Subcutaneous abdominal adipose tissue (tissue), 5 donors: ENCODE data around the gene ALK.

ENCODE experiments used
- H3K27ac ChIP-seq: one replicate; pipeline ENCODE4 v1.7.0; 2013; ENCODE audit warnings: low read depth, mild to moderate bottlenecking, inconsistent platforms, low read length, moderate library complexity
- H3K27me3 ChIP-seq, 5 donors: one replicate each; pipeline ENCODE4 v1.7.0; 2013; ENCODE audit warnings: low read length in 5 of 5, inconsistent platforms in 1 of 5; ENCODE audit not compliant: control insufficient read depth in 5 of 5, insufficient read depth in 4 of 5
- H3K36me3 ChIP-seq, 5 donors: one replicate each; pipeline ENCODE4 v1.7.0; 2013; ENCODE audit warnings: low read length in 5 of 5; ENCODE audit not compliant: control insufficient read depth in 5 of 5, insufficient read depth in 5 of 5
- H3K4me1 ChIP-seq, 5 donors: one replicate each; pipeline ENCODE4 v1.7.0; 2013; ENCODE audit warnings: low read length in 5 of 5, mild to moderate bottlenecking in 3 of 5, moderate library complexity in 1 of 5; ENCODE audit not compliant: control insufficient read depth in 5 of 5, insufficient read depth in 5 of 5
- H3K4me3 ChIP-seq, 5 donors: one replicate each; pipeline ENCODE4 v1.7.0; 2013; ENCODE audit warnings: low read length in 5 of 5, low read depth in 1 of 5
- H3K9ac ChIP-seq, 5 donors: one replicate each; pipeline ENCODE4 v1.7.0; 2013; ENCODE audit warnings: low read length in 5 of 5, mild to moderate bottlenecking in 4 of 5, moderate library complexity in 3 of 5
- H3K9me3 ChIP-seq, 5 donors: one replicate each; pipeline ENCODE4 v1.7.0; 2013; ENCODE audit warnings: low read length in 5 of 5; ENCODE audit not compliant: control insufficient read depth in 5 of 5
- donor health status: healthy.
- donor health status: healthy.
- donor health status: healthy.
- donor health status: healthy.
- donor health status: healthy.

The ALK gene

GRCh38 chr2:29786361-29786760, 135.0 kb downstream of the ALK start:
- H3K36me3 ChIP-seq, result no peaks in the 10 kb centered on the region
- no peaks in the 10 kb centered on the region for H3K4me1 ChIP-seq
- H3K27ac ChIP-seq, result no peak overlapping the region
- no peak overlapping the region for H3K4me3 ChIP-seq
- no peaks in the 10 kb centered on the region for H3K9me3 ChIP-seq
- no peaks in the 10 kb centered on the region for H3K27me3 ChIP-seq
- H3K9ac ChIP-seq, result no peak overlapping the region

DNA sequence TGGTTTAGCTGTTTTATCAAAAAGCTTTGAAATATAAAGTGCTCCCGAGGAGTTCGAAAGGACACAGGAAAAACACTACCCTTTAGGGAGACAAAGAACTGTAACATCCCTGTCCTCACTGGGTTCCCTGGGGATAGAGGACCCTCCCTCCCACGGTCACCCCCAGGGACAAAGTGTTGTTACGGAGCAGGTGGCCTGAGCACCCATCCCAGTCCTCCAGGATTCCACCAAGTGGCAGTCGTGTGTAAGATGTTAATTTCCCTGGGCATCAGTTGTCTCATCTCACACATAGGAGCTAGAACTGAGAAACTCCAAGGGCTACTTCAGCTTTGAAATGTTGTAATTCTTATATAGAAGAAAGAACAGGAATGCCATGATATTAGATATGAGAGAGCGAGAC, 137.7 kb downstream of the ALK start:
- no peaks in the 10 kb centered on the region for H3K36me3 ChIP-seq

DNA sequence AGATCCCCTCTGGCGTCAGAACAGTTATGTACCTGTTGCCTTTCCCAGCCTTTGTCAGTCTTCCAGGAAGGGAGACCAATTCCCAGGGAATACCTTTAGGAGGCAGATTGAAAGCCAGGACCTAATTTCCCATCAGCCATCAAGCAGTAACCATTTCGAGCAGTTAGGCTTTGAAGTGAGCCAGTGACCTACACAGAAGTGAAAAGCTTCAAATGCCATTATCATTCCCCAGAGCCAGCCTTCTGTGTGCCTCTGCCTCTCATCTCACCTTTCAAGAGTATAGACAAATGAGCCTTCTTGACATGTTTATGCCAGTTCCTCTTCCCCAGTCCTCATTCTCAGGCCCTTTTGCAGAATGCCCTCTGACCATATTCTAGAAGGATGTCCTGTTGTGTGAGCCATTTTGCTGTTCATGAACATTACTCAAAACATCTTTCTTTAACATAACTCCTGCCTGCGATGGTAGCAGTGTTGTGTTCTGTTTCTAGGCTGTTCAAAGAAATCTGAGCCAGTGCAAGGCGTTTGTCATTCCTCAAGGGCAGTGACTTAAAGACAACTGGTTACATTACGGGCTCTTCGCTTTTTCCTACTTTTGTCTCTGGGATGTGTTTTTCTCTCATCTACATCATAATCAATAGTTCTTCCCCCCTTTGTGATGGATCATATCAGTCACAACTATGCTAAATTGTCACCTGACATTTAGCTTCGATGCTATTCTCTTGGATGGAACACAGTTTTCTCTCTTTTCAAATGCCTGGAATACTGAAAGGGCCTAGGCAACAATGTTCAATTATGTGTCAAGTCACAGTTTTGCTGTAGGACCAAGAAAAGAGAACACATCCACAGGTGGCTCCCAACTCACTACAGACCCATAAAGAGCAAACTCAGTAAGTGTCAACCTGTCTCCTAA, 138.6 kb downstream of the ALK start:
- Histone ChIP-seq H3K9me3 (no peaks in the 10 kb centered on the region), H3K4me1 (no peaks in the 10 kb centered on the region), H3K4me3 (no peak overlapping the region), H3K27ac (no peak overlapping the region), H3K36me3 (no peaks in the 10 kb centered on the region), H3K27me3 (no peaks in the 10 kb centered on the region), H3K9ac (no peak overlapping the region)

More for the DNA sequence above, 137.7 kb downstream of the ALK start:
- H3K4me3 ChIP-seq, result no peak overlapping the region
- H3K9me3 ChIP-seq, result no peaks in the 10 kb centered on the region
- no peak overlapping the region for H3K9ac ChIP-seq
- H3K27ac ChIP-seq, result no peak overlapping the region
- no peaks in the 10 kb centered on the region for H3K4me1 ChIP-seq
- H3K27me3 ChIP-seq, result no peaks in the 10 kb centered on the region

GRCh38 chr2:29782087-29782486, 139.3 kb downstream of the ALK start:
- no peak overlapping the region for H3K4me3 ChIP-seq
- H3K9me3 ChIP-seq, result no peaks in the 10 kb centered on the region
- no peak overlapping the region for H3K9ac ChIP-seq
- H3K4me1 ChIP-seq, result no peaks in the 10 kb centered on the region
- no peak overlapping the region for H3K27ac ChIP-seq
- no peaks in the 10 kb centered on the region for H3K36me3 ChIP-seq
- H3K27me3 ChIP-seq, result no peaks in the 10 kb centered on the region

DNA sequence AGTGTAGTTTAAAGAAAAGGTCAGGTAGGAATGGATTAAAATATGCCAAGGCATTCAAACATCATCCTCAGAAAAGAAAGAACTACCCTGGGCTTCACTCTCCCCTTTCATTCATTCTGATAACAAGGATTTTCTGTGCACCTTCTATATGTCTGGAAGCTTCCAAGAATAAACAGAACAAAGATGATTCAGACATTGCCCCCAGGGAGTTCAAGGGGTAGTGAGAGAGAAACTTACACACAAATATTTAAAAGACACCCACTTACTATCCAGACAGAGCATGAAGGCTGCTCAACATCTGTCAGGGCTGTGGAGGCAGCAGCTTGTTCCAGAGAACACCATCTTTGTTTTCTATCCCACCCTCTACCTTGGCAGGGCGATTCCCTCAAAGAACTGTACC, 140.5 kb downstream of the ALK start:
- Histone ChIP-seq H3K4me3 (no peak overlapping the region), H3K27ac (no peak overlapping the region), H3K36me3 (no peaks in the 10 kb centered on the region), H3K4me1 (no peaks in the 10 kb centered on the region), H3K9me3 (no peaks in the 10 kb centered on the region), H3K27me3 (no peaks in the 10 kb centered on the region), H3K9ac (no peak overlapping the region)

DNA sequence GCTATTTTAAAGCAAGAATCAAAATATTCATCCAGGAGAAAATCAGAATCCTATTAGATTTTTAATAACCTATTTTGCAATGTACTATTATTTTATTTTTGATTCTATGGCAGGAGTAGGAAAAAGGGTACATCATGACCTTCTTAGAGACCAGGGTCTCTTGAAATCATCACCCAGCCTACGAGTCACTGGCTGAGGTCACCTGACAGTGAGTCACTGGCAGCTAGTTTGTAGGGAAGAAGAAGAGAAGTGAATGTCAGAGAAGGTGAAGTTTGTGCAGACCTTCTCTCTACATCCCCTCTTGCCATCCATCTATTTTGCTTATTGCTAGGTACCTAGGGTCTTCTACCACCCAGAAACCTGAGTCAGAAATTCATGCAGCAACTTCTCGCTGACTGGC, 144.2 kb downstream of the ALK start:
- Histone ChIP-seq H3K27ac (no peak overlapping the region), H3K4me1 (no peaks in the 10 kb centered on the region), H3K9me3 (no peaks in the 10 kb centered on the region), H3K4me3 (no peak overlapping the region), H3K36me3 (no peaks in the 10 kb centered on the region), H3K27me3 (no peaks in the 10 kb centered on the region), H3K9ac (no peak overlapping the region)

- Histone ChIP-seq H3K9ac (no peak overlapping the region), H3K4me1 (no peaks in the 10 kb centered on the region), H3K27me3 (no peaks in the 10 kb centered on the region), H3K9me3 (no peaks in the 10 kb centered on the region), H3K27ac (no peak overlapping the region), H3K36me3 (no peaks in the 10 kb centered on the region), H3K4me3 (no peak overlapping the region)
These were observed 145.0 kb downstream of the ALK start for GRCh38 chr2:29776406-29776805.

- H3K27me3 ChIP-seq, result no peaks in the 10 kb centered on the region
- no peak overlapping the region for H3K4me3 ChIP-seq
- no peak overlapping the region for H3K27ac ChIP-seq
- no peaks in the 10 kb centered on the region for H3K36me3 ChIP-seq
- H3K9me3 ChIP-seq, result no peaks in the 10 kb centered on the region
- H3K9ac ChIP-seq, result no peak overlapping the region
- H3K4me1 ChIP-seq, result no peaks in the 10 kb centered on the region
These were observed 145.4 kb downstream of the ALK start for GRCh38 chr2:29775937-29776336.

DNA sequence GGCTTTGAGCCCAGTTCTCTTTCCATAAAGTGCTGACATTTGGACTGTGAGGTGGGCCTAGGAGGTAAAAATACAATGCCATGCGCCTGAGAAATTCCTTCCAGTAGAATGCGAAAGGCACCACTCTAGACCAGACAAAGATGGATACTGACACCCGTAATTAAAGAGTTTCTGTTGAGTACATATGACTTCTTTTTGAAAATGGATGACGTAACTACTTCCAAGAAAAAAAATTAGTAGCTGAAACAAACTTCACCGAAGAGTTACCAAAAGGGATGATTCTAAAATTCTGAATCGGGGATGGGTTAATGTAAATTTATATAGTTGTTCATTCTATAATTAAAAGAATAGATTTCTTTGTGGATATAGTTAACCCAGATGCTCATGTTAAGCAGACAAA, 146.8 kb downstream of the ALK start:
- H3K4me1 ChIP-seq, result no peaks in the 10 kb centered on the region
- H3K36me3 ChIP-seq, result no peaks in the 10 kb centered on the region
- H3K9me3 ChIP-seq, result no peaks in the 10 kb centered on the region
- no peaks in the 10 kb centered on the region for H3K27me3 ChIP-seq
- H3K9ac ChIP-seq, result no peak overlapping the region
- H3K27ac ChIP-seq, result no peak overlapping the region
- H3K4me3 ChIP-seq, result no peak overlapping the region

- Histone ChIP-seq H3K36me3 (no peaks in the 10 kb centered on the region), H3K27ac (no peak overlapping the region), H3K9ac (no peak overlapping the region), H3K27me3 (no peaks in the 10 kb centered on the region), H3K4me1 (no peaks in the 10 kb centered on the region), H3K9me3 (no peaks in the 10 kb centered on the region), H3K4me3 (no peak overlapping the region)
These were observed 150.5 kb downstream of the ALK start for GRCh38 chr2:29770846-29771245.
